T-helper 2 cell treated with Interferon-gamma antibody and Interleukin-4, amounts not matched to agents 5 μg/mL and 100 μg/mL, for 36 hours (primary cell): ENCODE data around the gene PIP.
"Not testable (repeated sequence)": the region's sequence is repeated elsewhere in the genome, so short reads cannot be mapped to it uniquely, and the experiment has no call there.

ENCODE experiments used
- DNase-seq: peaks from one replicate; pipeline ENCODE4 v3.0.0; 2021; ENCODE audit warnings: low spot score
- H3K27ac Mint-ChIP-seq: one replicate; pipeline ENCODE4 v1.8.0; 2021; ENCODE audit warnings: mild to moderate bottlenecking, mixed read lengths
- H3K27me3 Mint-ChIP-seq: one replicate; pipeline ENCODE4 v1.8.0; 2021; ENCODE audit warnings: low read depth, mixed read lengths
- H3K36me3 Mint-ChIP-seq: one replicate; pipeline ENCODE4 v1.8.0; 2021; ENCODE audit warnings: low read depth, mixed read lengths
- H3K4me1 Mint-ChIP-seq: one replicate; pipeline ENCODE4 v1.8.0; 2021; ENCODE audit warnings: low read depth, mixed read lengths
- H3K4me3 Mint-ChIP-seq: one replicate; pipeline ENCODE4 v1.8.0; 2022; ENCODE audit warnings: mild to moderate bottlenecking, moderate library complexity, mixed read lengths
- H3K9me3 Mint-ChIP-seq: one replicate; pipeline ENCODE4 v1.8.0; 2021; ENCODE audit warnings: mixed read lengths

The PIP gene, protein sequence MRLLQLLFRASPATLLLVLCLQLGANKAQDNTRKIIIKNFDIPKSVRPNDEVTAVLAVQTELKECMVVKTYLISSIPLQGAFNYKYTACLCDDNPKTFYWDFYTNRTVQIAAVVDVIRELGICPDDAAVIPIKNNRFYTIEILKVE

DNA sequence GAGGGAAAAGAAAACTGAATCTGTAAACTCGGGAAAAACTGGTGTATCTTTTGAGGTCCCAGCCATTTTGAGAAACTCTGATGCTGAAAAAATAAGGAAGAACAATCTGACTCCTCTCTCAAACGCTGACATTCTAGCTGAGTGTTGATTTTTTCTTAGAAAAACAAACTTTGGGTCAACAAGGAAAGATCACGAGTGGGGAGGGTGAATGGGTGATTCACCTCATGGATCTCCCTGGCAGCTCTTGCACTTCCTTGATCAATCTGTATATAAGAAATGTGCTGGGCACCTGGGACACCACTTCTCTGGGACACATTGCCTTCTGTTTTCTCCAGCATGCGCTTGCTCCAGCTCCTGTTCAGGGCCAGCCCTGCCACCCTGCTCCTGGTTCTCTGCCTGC lies at the start of gene PIP:
PIP (plus strand) TSS at position 297 of the 400 bp plus-strand sequence; CDS start at position 337, 40 bp downstream.
- Mint-ChIP-seq H3K27me3 (peaks cover 8% of the 10 kb centered on the region), H3K36me3 (no peaks in the 10 kb centered on the region), H3K27ac (no peak within 1 kb of the TSS), H3K4me3 (no peak within 1 kb of the TSS), H3K9me3 (no peaks in the 10 kb centered on the region), H3K4me1 (no peaks in the 10 kb centered on the region)
- DNase-seq, result no peak

DNA sequence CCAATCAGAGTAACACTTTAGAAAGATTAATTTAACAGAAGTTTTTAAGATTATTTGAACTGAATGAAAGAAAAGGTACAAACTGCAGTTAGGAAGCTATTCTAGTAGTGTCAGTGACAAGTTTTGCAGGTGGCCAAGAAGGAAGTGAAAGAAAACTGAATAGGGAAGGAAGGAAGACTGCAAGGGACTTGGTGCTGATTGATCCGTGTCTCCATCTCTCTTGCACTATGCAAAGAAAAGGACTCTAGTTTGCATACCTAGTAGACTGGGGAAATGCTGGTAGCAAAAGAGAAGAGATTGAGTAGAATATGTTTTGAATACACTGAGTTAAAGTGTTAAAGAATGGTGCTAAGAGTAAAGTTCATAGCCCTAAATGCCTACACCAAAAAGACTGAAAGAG lies 46.8 kb upstream of the PIP start:
- no peaks in the 10 kb centered on the region for H3K36me3 Mint-ChIP-seq
- no peak overlapping the region for H3K27ac Mint-ChIP-seq
- H3K27me3 Mint-ChIP-seq, result peaks cover 3% of the 10 kb centered on the region
- H3K4me3 Mint-ChIP-seq, result no peak overlapping the region
- H3K4me1 Mint-ChIP-seq, result no peaks in the 10 kb centered on the region
- no peaks in the 10 kb centered on the region for H3K9me3 Mint-ChIP-seq
- DNase-seq, result no peak

DNA sequence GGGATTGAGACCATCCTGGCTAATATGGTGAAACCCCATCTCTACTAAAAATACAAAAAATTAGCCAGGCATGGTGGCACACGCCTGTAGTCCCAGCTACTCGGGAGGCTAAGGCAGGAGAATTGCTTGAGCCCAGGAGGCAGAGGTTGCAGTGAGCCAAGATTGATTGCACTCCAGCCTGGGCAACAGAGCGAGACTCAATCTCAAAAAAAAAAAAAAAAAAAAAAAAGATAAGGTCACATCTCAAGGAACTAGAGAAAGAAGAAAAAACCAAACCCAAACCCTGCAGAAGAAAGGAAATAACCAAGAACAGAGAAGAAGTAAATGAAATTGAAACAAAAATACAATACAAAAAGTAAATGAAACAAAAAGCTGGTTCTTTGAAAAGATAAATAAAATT lies 46.3 kb upstream of the PIP start:
- not testable (repeated sequence) for H3K36me3 Mint-ChIP-seq, H3K4me1 Mint-ChIP-seq, H3K27me3 Mint-ChIP-seq, H3K4me3 Mint-ChIP-seq, H3K9me3 Mint-ChIP-seq, DNase-seq, H3K27ac Mint-ChIP-seq

DNA sequence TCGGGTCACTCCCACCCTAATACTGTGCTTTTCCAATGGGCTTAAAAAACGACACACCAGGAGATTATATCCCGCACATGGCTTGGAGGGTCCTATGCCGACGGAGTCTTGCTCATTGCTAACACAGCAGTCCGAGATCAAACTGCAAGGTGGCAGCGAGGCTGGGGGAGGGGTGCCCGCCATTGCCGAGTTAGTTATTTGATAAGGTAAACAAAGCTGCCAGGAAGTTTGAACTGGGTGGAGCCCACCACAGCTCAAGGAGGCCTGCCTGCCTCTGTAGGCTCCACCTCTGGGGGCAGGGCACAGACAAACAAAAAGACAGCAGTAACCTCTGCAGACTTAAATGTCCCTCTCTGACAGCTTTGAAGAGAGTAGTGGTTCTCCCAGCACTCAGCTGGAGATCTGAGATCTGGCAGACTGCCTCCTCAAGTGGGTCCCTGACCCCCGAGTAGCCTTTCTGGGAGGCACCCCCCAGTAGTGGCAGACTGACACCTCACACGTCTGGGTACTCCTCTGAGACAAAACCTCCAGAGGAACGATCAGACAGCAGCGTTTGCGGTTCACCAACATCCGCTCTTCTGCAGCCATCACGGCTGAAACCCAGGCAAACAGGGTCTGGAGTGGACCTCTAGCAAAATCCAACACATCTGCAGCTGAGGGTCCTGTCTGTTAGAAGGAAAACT lies 43.2 kb upstream of the PIP start:
- not testable (repeated sequence) for H3K4me3 Mint-ChIP-seq, H3K36me3 Mint-ChIP-seq, DNase-seq, H3K27me3 Mint-ChIP-seq, H3K4me1 Mint-ChIP-seq, H3K9me3 Mint-ChIP-seq, H3K27ac Mint-ChIP-seq

DNA sequence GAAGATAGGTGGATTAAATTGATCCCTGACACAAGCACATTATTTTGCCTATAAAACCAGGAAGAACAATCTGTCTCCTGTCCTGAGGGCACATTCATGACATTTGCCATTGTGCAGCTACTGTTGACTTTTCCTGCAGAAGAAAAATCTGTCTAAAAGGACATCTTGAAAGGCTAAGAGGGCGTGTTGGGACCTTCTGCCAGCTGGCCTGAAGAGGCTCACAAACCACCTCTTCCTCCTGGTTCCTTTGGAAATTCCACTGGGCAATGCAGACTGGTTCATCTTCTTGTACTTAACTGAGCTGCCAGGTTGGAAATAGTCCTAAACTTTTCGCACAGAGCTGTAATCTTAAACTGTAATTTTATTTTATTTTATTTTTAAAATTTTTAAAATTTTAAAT lies 35.7 kb upstream of the PIP start:
- Mint-ChIP-seq H3K4me1 (no peaks in the 10 kb centered on the region), H3K27me3 (no peaks in the 10 kb centered on the region), H3K27ac (no peak overlapping the region), H3K36me3 (no peaks in the 10 kb centered on the region), H3K4me3 (no peak overlapping the region), H3K9me3 (peaks cover 11% of the 10 kb centered on the region)
- no peak for DNase-seq

DNA sequence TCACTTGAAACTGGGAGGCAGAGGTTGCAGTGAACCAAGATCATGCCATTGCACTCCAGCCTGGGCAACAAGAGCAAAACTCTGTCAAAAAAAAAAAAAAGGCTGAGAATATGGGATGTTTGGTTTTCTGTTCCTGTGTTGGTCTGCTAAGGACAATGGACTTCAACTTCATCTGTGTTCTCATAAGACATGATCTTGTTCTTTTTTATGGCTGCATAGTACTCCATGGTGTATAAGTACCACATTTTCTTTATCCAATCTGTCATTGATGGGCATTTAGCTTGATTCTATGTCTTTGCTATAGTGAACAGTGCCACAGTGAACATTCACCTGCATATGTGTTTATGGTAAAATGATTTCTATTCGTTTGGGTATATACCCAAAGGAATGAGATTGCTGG lies 32.3 kb upstream of the PIP start:
- not testable (repeated sequence) for H3K27ac Mint-ChIP-seq, H3K4me1 Mint-ChIP-seq, DNase-seq, H3K27me3 Mint-ChIP-seq, H3K4me3 Mint-ChIP-seq, H3K36me3 Mint-ChIP-seq
- peaks cover 11% of the 10 kb centered on the region for H3K9me3 Mint-ChIP-seq

DNA sequence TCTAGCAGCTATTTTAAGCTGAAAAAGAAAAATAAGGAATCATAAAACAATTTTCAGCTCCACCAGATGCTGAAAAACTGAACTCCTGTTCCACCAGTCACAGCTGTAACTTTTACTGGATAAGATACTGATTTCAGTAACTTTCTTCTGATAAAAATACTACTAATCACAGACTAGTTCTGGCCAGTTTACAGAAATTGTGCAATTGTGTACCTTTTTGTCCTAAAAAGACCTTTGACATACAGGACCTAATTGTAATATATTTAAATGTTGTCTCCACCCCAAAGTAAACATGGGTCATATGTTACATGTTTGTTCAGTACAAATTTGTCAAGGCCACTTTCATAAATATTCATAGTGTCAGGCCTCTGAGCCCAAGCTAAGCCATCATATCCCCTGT lies 27.1 kb upstream of the PIP start:
- Mint-ChIP-seq H3K27ac (no peak overlapping the region), H3K36me3 (no peaks in the 10 kb centered on the region), H3K27me3 (no peaks in the 10 kb centered on the region)

DNA sequence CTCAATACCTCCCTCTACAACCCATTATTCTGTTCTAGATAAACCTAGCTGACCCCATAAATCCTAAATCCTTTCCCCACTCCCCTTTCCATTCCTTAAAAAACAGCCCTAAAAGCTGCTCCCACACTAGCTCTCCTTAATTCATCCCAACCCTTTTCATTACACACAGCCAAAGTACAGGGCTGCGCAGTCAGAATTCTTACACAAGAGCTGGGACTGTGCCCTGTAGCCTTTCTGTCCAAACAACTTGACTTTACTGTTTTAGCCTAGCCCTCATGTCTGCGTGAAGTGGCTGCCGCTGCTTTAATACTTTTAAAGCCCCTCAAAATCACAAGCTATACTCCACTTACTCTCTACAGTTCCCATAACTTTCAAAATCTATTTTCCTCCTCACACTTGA lies 23.9 kb upstream of the PIP start:
- not testable (repeated sequence) for H3K4me3 Mint-ChIP-seq, H3K36me3 Mint-ChIP-seq, DNase-seq, H3K27ac Mint-ChIP-seq, H3K9me3 Mint-ChIP-seq, H3K4me1 Mint-ChIP-seq, H3K27me3 Mint-ChIP-seq

More for the DNA sequence above, 27.1 kb upstream of the PIP start:
- Mint-ChIP-seq H3K4me3 (no peak overlapping the region), H3K9me3 (peaks cover 4% of the 10 kb centered on the region), H3K4me1 (no peaks in the 10 kb centered on the region)
- DNase-seq, result no peak

DNA sequence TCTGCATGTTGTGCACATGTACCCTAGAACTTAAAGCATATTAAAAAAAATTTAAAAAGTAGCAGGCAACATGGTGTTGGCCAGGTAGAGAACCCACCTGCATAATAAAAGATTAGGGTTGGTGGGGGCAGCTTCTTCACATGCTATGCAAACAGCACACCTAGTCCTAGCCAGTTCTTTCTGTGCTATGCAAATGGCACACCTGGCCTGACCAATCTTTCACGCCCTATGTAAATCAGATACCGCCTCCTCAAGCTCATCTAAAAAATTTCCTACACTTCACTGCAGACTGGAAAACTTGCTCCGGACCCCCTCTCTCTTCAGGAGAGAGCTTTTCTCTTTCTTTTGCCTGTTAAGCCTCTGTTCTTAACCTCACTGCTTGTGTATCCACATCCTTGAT lies 14.5 kb upstream of the PIP start:
- Mint-ChIP-seq H3K27ac (no peak overlapping the region), H3K4me1 (no peaks in the 10 kb centered on the region), H3K4me3 (no peak overlapping the region), H3K9me3 (no peaks in the 10 kb centered on the region), H3K27me3 (no peaks in the 10 kb centered on the region), H3K36me3 (no peaks in the 10 kb centered on the region)
- no peak for DNase-seq

DNA sequence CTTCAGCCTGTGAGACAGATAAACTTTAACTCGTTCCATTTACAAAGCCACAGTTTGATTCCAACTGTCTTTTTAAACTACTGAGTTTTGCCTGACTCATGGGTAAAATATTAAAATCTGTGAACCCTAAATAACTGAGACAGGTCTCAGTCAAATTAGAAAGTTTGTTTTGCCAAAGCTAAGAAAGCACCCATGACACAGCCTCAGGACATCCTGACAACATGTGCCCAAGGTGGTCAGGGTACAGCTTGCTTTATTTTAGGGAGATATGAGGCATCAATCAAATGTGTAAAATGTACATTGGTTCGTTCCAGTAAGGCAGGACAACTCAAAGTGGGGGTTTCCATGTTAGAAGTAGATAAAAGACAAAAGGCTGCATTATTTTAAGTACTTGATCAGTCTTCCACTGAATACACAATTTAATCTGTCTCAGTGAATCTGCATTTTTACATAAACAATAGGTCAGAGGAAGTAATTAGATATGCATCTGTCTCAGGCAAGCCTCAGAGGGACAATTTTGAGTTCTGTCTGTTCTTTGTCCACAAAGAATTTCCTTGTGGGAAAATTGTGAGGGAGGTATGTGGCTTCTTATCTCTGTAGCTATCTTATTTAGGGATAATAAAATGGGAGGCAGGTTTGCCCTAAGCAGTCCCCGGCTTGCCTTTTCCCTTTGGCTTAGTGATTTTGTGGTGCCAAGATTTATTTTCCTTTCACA lies 11.0 kb upstream of the PIP start:
- Mint-ChIP-seq H3K4me3 (no peak overlapping the region), H3K4me1 (no peaks in the 10 kb centered on the region), H3K27ac (no peak overlapping the region), H3K27me3 (no peaks in the 10 kb centered on the region), H3K9me3 (peaks cover 17% of the 10 kb centered on the region), H3K36me3 (peaks cover 4% of the 10 kb centered on the region)
- DNase-seq, result no peak

DNA sequence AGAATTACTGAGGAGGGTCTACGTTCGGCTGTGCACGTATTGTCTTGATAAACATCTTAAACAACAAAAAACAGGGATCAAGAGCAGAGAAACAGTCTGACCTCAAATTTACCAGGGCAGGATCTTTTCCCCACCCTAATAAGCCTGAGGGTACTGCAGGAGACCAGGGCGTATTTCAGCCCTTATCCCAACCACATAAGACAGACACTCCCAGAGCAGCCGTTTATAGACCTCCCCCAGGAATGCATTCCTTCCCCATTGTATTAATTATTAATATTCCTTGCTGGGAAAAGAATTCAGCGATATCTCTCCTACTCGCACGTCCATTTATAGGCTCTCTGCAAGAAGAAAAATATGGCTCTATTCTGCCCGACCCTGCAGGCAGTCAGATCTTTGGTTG lies 8.6 kb upstream of the PIP start:
- H3K36me3 Mint-ChIP-seq, DNase-seq, H3K27ac Mint-ChIP-seq, H3K4me3 Mint-ChIP-seq, H3K27me3 Mint-ChIP-seq, H3K4me1 Mint-ChIP-seq: not testable (repeated sequence)
- H3K9me3 Mint-ChIP-seq, result peaks cover 22% of the 10 kb centered on the region

DNA sequence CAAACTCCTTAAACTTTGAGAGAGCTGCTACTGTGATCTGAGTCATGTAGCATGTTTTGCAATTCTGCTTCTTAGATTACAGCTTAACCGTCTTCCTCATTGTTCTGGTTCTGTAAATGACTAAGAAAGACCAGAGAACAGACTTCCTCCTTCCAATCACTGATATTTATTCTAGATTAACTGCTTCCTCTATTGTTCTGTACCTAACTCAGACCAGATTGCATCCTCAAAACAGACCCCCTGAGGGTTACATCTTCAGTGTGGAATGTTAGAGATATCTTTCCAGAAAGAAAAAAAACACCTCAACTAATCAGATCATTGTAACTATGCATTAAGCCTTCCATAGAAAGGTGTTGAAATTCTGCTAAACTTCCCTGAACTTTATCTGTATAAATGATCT lies 5.7 kb upstream of the PIP start:
- Mint-ChIP-seq H3K27me3 (peaks cover 2% of the 10 kb centered on the region), H3K4me3 (no peak overlapping the region), H3K9me3 (peaks cover 22% of the 10 kb centered on the region), H3K36me3 (peaks cover 4% of the 10 kb centered on the region), H3K4me1 (peaks cover 2% of the 10 kb centered on the region), H3K27ac (no peak overlapping the region)
- DNase-seq, result no peak

DNA sequence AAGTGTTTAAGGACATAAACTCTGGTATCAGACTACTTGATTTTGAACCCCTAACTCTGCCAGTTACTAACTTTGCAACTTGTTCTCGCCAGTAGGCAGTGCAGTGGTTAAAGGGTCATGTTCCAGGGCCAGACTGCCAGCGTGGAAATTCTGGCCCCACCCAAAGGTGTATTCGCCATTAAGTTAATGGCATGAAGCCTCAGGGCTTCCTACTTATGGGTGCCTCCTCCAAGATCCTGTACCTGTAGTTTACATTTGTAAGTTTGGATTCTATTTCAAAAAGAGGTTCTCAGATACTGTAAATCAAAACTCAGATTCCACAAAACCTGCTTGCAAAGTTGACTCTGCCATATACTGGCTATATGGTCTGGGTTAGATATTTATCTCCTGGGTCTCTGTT lies 2.8 kb upstream of the PIP start:
- H3K9me3 Mint-ChIP-seq, result peaks cover 15% of the 10 kb centered on the region
- peaks cover 2% of the 10 kb centered on the region for H3K4me1 Mint-ChIP-seq
- DNase-seq, result no peak
- H3K36me3 Mint-ChIP-seq, result peaks cover 2% of the 10 kb centered on the region
- no peak overlapping the region for H3K4me3 Mint-ChIP-seq
- peaks cover 2% of the 10 kb centered on the region for H3K27me3 Mint-ChIP-seq
- H3K27ac Mint-ChIP-seq, result no peak overlapping the region

DNA sequence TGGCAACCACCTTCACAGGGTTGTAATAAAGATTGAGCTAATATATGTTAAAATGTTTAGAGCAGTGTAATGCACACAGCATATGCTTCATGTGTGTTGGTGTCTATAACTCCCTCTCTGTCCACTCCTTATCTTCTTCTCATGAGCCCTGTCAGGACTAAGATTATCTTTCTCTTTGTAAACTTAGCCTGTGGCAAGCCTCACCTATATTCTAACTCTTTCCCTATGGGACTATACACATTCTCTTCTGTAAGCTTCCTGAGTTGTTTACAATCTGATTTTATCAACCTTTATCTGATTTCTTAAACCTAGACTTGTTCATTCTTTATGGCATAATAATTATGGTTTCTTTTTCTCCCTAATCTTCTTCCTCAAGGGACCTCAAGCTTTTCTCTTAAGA lies 2.4 kb upstream of the PIP start:
- no peak overlapping the region for H3K4me3 Mint-ChIP-seq
- no peak for DNase-seq
- H3K27me3 Mint-ChIP-seq, result peaks cover 2% of the 10 kb centered on the region
- H3K9me3 Mint-ChIP-seq, result peaks cover 13% of the 10 kb centered on the region
- no peak overlapping the region for H3K27ac Mint-ChIP-seq
- H3K4me1 Mint-ChIP-seq, result peaks cover 2% of the 10 kb centered on the region
- H3K36me3 Mint-ChIP-seq, result peaks cover under 1% of the 10 kb centered on the region
